Stimulated activated naive CD4-positive, alpha-beta T cell (primary cell): ENCODE data around the gene SPEG.
"Not testable (repeated sequence)": the region's sequence is repeated elsewhere in the genome, so short reads cannot be mapped to it uniquely, and the experiment has no call there.

Source experiments
- DNase-seq, 6 experiments: peaks; one replicate each; lab custom pipeline; 2025; lab: John Stamatoyannopoulos, UW

SPEG gene

GRCh38 chr2:219404954-219405353 is 29.7 kb upstream of the SPEG start:
- DNase-seq, result no peak

GRCh38 chr2:219405451-219405850 is 29.2 kb upstream of the SPEG start:
- no peak for DNase-seq

GRCh38 chr2:219405958-219406860 is 28.4 kb upstream of the SPEG start:
- DNase-seq, result no peak

GRCh38 chr2:219406861-219407230 is 27.8 kb upstream of the SPEG start:
- no peak for DNase-seq

GRCh38 chr2:219407343-219407742 is 27.3 kb upstream of the SPEG start:
- not testable (repeated sequence) for DNase-seq

- no peak for DNase-seq
These were observed 26.4 kb upstream of the SPEG start for GRCh38 chr2:219408204-219408603.

- DNase-seq, result no peak
These were observed 26.0 kb upstream of the SPEG start for GRCh38 chr2:219408631-219409030.

GRCh38 chr2:219409619-219410018 is 25.0 kb upstream of the SPEG start:
- no peak for DNase-seq

GRCh38 chr2:219410390-219410789 is 24.3 kb upstream of the SPEG start:
- no peak for DNase-seq

GRCh38 chr2:219414857-219415256 is 19.8 kb upstream of the SPEG start:
- DNase-seq, result no peak

GRCh38 chr2:219415580-219416234 is 18.9 kb upstream of the SPEG start:
- DNase-seq, result no peak

GRCh38 chr2:219416235-219416602 is 18.4 kb upstream of the SPEG start:
- DNase-seq, result no peak

GRCh38 chr2:219416938-219417337 is 17.7 kb upstream of the SPEG start:
- DNase-seq, result no peak

GRCh38 chr2:219417374-219417773 is 17.3 kb upstream of the SPEG start:
- DNase-seq, result no peak

GRCh38 chr2:219418155-219419011 is 16.3 kb upstream of the SPEG start, which contains the start of gene DES:
TSS of gene DES (plus strand) at chr2:219418377. CDS start at chr2:219418463, 86 bp downstream.
- no peak for DNase-seq

- no peak for DNase-seq
These were observed 15.7 kb upstream of the SPEG start for GRCh38 chr2:219419012-219419324.

- DNase-seq, result no peak
These were observed 15.1 kb upstream of the SPEG start for GRCh38 chr2:219419331-219420197.

- no peak for DNase-seq
These were observed 14.0 kb upstream of the SPEG start for GRCh38 chr2:219420687-219421086.

- no peak for DNase-seq
These were observed 13.3 kb upstream of the SPEG start for GRCh38 chr2:219421323-219421722.

- DNase-seq, result no peak
These were observed 11.6 kb upstream of the SPEG start for GRCh38 chr2:219422952-219423534.

- no peak for DNase-seq
These were observed 10.8 kb upstream of the SPEG start for GRCh38 chr2:219423652-219424377.
